SIG-M5 treated with dmso at 0.1 percent for 504 hours (cell line): ENCODE measurements around the gene RASSF10.

Experiments
- DNase-seq: peaks from one replicate; lab custom pipeline; 2025; ENCODE audit not compliant: unreplicated experiment; lab: John Stamatoyannopoulos, UW

The RASSF10 gene

GRCh38 chr11:13053255-13053917 is 44.3 kb downstream of the RASSF10 start:
- DNase-seq = no peak

GRCh38 chr11:13054278-13054677 is 45.2 kb downstream of the RASSF10 start:
- no peak for DNase-seq

- no peak for DNase-seq
Observed at GRCh38 chr11:13055200-13055599, 46.1 kb downstream of the RASSF10 start.

GRCh38 chr11:13061294-13061990 is 52.3 kb downstream of the RASSF10 start:
- DNase-seq = no peak
